Ammon's horn (tissue), 1 donor: ENCODE data around the gene TMEM86B.
"Not testable (repeated sequence)": the region's sequence is repeated elsewhere in the genome, so short reads cannot be mapped to it uniquely, and the experiment has no call there.

Experiments used
- DNase-seq: peaks from one replicate; pipeline ENCODE4 v3.0.0-alpha.2; 2016; ENCODE audit warnings: low spot score

Gene TMEM86B

GRCh38 chr19:55220525-55220924 is 8.0 kb downstream of the TMEM86B start:
- no peak for DNase-seq

- DNase-seq = peak; percentile 90
Observed at GRCh38 chr19:55216461-55217198, 11.9 kb downstream of the TMEM86B start.

- no peak for DNase-seq
Observed at GRCh38 chr19:55213547-55213946, 15.0 kb downstream of the TMEM86B start.

- DNase-seq = no peak
Observed at GRCh38 chr19:55212447-55212846, 16.1 kb downstream of the TMEM86B start.

GRCh38 chr19:55209693-55210472 is 18.7 kb downstream of the TMEM86B start:
- no peak for DNase-seq

GRCh38 chr19:55208880-55209692 is 19.5 kb downstream of the TMEM86B start, which contains the start of gene PTPRH:
Gene PTPRH (minus strand): TSS chr19:55209501. CDS start chr19:55209433, 68 bp downstream.
- no peak for DNase-seq

GRCh38 chr19:55206664-55207500 is 21.7 kb downstream of the TMEM86B start:
- peak; percentile 39 for DNase-seq

GRCh38 chr19:55202199-55202598 is 26.4 kb downstream of the TMEM86B start:
- not testable (repeated sequence) for DNase-seq

GRCh38 chr19:55199620-55200204 is 28.9 kb downstream of the TMEM86B start:
- no peak for DNase-seq

- no peak for DNase-seq
Observed at GRCh38 chr19:55198651-55199050, 29.9 kb downstream of the TMEM86B start.

- peak; percentile 49 for DNase-seq
Observed at GRCh38 chr19:55197528-55197927, 31.0 kb downstream of the TMEM86B start.

GRCh38 chr19:55196803-55197202 is 31.8 kb downstream of the TMEM86B start:
- DNase-seq = no peak

- peak; percentile 71 for DNase-seq
Observed at GRCh38 chr19:55193481-55193880, 35.1 kb downstream of the TMEM86B start.

GRCh38 chr19:55189403-55189835 is 39.1 kb downstream of the TMEM86B start:
- peak; percentile 69 for DNase-seq

- DNase-seq = no peak
Observed at GRCh38 chr19:55188625-55189024, 39.9 kb downstream of the TMEM86B start.

GRCh38 chr19:55186080-55186479 is 42.5 kb downstream of the TMEM86B start:
- DNase-seq = no peak

GRCh38 chr19:55181740-55182139 is 46.8 kb downstream of the TMEM86B start:
- no peak for DNase-seq

- DNase-seq = no peak
Observed at GRCh38 chr19:55179606-55180484, 48.7 kb downstream of the TMEM86B start, which contains the start of gene SYT5. Gene SYT5 (minus strand): TSS chr19:55180289. CDS start chr19:55179041, 1,248 bp downstream.

- DNase-seq = peak; percentile 86
Observed at GRCh38 chr19:55178781-55179599, 49.6 kb downstream of the TMEM86B start.
